Caco-2 (cell line): Measurements from ENCODE around the gene PKHD1. TPM values are rescaled to one million over a fixed set of nuclear protein-coding genes. Genes with fewer than 3 reads are reported as not detected.

Experiments used
- BruUV-seq: library from RNA; stranded (reverse); fragments of 400-500 nt; replicated peaks from 2 replicates; lab custom pipeline; 2021; lab: Mats Ljungman, UMichigan
- CTCF ChIA-PET: fragments of 300-600 bp; sonication (Branson Sonifier 250); formaldehyde crosslinking; loops from one replicate; lab custom pipeline; 2022; ENCODE audit warnings: antibody characterized with exemption; lab: Charles Lee
- POLR2A ChIA-PET: fragments of 300-600 bp; sonication (Branson Sonifier 250); formaldehyde crosslinking; loops from one replicate; lab custom pipeline; 2022; ENCODE audit warnings: antibody characterized with exemption; lab: Charles Lee
- DNase-seq, 2 experiments: peaks; one replicate each; pipeline versions ENCODE4 v3.0.0 to v3.0.0-alpha.2; 2020 to 2022
- H3K27me3 ChIP-seq: replicated peaks from 2 replicates; pipeline ENCODE4 v1.6.0; 2011; ENCODE audit warnings: low read length; ENCODE audit not compliant: control insufficient read depth, insufficient read depth
- H3K36me3 ChIP-seq: 2 replicates; pipeline ENCODE4 v1.5.1; 2011; ENCODE audit warnings: low read length; ENCODE audit not compliant: control insufficient read depth, insufficient read depth
- H3K4me1 ChIP-seq: fragments of 250-450 bp; sonication (Bioruptor Pico); 2 replicates; pipeline ENCODE4 v1.5.1; 2020; ENCODE audit warnings: mild to moderate bottlenecking
- H3K4me3 ChIP-seq: 2 replicates; pipeline ENCODE4 v1.5.1; 2011; ENCODE audit warnings: low read depth, mild to moderate bottlenecking, control low read depth, low read length
- H3K9me3 ChIP-seq: fragments of 250-450 bp; sonication (Bioruptor Pico); 2 replicates; pipeline ENCODE4 v1.5.1; 2020; ENCODE audit warnings: mild to moderate bottlenecking, moderate library complexity
- H3K27ac Mint-ChIP-seq: one replicate; pipeline ENCODE4 v1.8.0; 2022; ENCODE audit warnings: mixed read lengths; ENCODE audit not compliant: unreplicated experiment
- H3K27me3 Mint-ChIP-seq: one replicate; pipeline ENCODE4 v1.8.0; 2022; ENCODE audit warnings: mixed read lengths; ENCODE audit not compliant: insufficient read depth, unreplicated experiment
- H3K36me3 Mint-ChIP-seq: one replicate; pipeline ENCODE4 v1.8.0; 2022; ENCODE audit warnings: mild to moderate bottlenecking, mixed read lengths; ENCODE audit not compliant: insufficient read depth, unreplicated experiment
- H3K4me1 Mint-ChIP-seq: one replicate; pipeline ENCODE4 v1.8.0; 2022; ENCODE audit warnings: low read depth, mixed read lengths; ENCODE audit not compliant: unreplicated experiment
- H3K4me3 Mint-ChIP-seq: one replicate; pipeline ENCODE4 v1.8.0; 2022; ENCODE audit warnings: mild to moderate bottlenecking, moderate library complexity, mixed read lengths; ENCODE audit not compliant: unreplicated experiment
- H3K9me3 Mint-ChIP-seq: one replicate; pipeline ENCODE4 v1.8.0; 2022; ENCODE audit warnings: mixed read lengths; ENCODE audit not compliant: unreplicated experiment
- CTCF ChIP-seq, 2 experiments: fragments of 200-600 bp in 1 of 2; IDR thresholded peaks; 1 replicate in 1 of 2; 2 replicates in 1 of 2; pipeline versions ENCODE4 v1.5.1 to v1.8.0; 2011 to 2022; ENCODE audit warnings: antibody characterized with exemption in 1 of 2, control low read depth in 1 of 2, inconsistent platforms in 1 of 2, low read depth in 1 of 2, low read length in 1 of 2, mild to moderate bottlenecking in 1 of 2, moderate library complexity in 1 of 2; ENCODE audit not compliant: insufficient read depth in 1 of 2, severe bottlenecking in 1 of 2, unreplicated experiment in 1 of 2
- intact Hi-C: fragments of 100-400 bp; cut with micrococcal nuclease; formaldehyde crosslinking; loops from one replicate; pipeline ENCODE4 v1.10.0; 2022; ENCODE audit not compliant: unreplicated experiment
- total RNA-seq: library from RNA; stranded (reverse); gene quantifications from 2 replicates; pipeline ENCODE4 v1.2.3, GENCODE V29; 2022

PKHD1 gene
- total RNA-seq, 1 experiment from 2014 or later, result 3.3 TPM

DNA sequence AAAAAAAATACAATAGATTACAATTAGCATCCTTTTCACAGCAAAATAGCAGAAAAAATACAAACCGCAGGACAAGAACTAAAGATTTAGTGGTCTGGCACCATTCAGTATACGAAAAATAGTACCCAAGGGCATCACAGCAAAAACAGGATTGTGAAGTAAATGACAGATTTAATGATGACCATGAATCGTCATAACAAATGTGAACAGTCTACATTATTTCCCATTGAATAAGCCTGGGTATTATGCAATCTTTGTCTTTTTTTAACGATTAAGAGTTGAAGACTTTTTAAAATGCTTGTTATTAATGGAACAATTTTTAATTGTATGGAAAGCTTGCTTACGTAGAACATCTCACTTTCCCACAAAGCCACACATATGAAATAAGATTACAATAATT lies 432.8 kb downstream of the PKHD1 start:
- Mint-ChIP-seq H3K9me3 (no peaks in the 10 kb centered on the region), H3K36me3 (no peaks in the 10 kb centered on the region), H3K4me3 (no peak overlapping the region), H3K27ac (no peak overlapping the region), H3K27me3 (no peaks in the 10 kb centered on the region), H3K4me1 (no peaks in the 10 kb centered on the region)
- Histone ChIP-seq H3K4me3 (no peak overlapping the region), H3K27me3 (no peaks in the 10 kb centered on the region; the same call in 1 of the 2 replicates), H3K4me1 (no peaks in the 10 kb centered on the region), H3K36me3 (no peaks in the 10 kb centered on the region), H3K9me3 (no peaks in the 10 kb centered on the region)
- ChIA-PET POLR2A (no interaction called here), CTCF (no interaction called here)
- no peak for DNase-seq
- TF ChIP-seq CTCF (IDR thresholded peaks at IDR 0.05; ENCODE audit: insufficient read depth in 1 of 2, low read depth in 1 of 2, low read length in 1 of 2, severe bottlenecking in 1 of 2, unreplicated experiment in 1 of 2), result no peak
- BruUV-seq, result no TSS peak
- intact Hi-C loops, result no loop called here

GRCh38 chr6:51651132-51651817 lies 436.1 kb downstream of the PKHD1 start:
- DNase-seq, result no peak
- no peak overlapping the region for H3K4me3 ChIP-seq
- H3K36me3 ChIP-seq, result no peaks in the 10 kb centered on the region
- H3K27ac Mint-ChIP-seq, result no peak overlapping the region
- intact Hi-C loops, result no loop called here
- H3K4me1 Mint-ChIP-seq, result no peaks in the 10 kb centered on the region
- no peak for TF ChIP-seq CTCF (IDR thresholded peaks at IDR 0.05; ENCODE audit: insufficient read depth in 1 of 2, low read depth in 1 of 2, low read length in 1 of 2, severe bottlenecking in 1 of 2, unreplicated experiment in 1 of 2)
- POLR2A ChIA-PET, result no interaction called here
- no peaks in the 10 kb centered on the region for H3K36me3 Mint-ChIP-seq
- CTCF ChIA-PET, result no interaction called here
- no peaks in the 10 kb centered on the region for H3K4me1 ChIP-seq
- H3K9me3 Mint-ChIP-seq, result no peaks in the 10 kb centered on the region
- BruUV-seq, result no TSS peak
- peaks cover 5% of the 10 kb centered on the region for H3K27me3 Mint-ChIP-seq
- H3K4me3 Mint-ChIP-seq, result no peak overlapping the region
- H3K27me3 ChIP-seq, result no peaks in the 10 kb centered on the region; the same call in none of the 2 replicates
- no peaks in the 10 kb centered on the region for H3K9me3 ChIP-seq

DNA sequence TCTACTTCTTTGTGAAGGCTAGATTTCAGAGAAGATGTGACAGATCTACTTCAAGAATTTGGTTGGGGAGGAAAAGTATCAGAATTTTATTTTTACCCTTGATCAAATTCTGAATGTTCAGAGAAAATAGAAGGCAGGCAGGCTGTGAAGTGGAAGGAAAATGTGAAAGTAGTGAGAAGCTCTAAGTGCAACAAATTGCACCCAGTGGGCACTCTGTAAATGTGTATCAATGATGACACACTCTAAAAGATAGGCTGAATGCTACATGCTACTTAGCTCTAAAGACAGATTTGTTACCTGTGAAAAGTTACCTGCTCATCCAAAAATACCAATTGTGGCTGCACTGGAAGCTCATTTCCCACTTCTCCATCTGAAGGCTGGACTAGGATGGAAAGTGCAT lies 438.6 kb downstream of the PKHD1 start:
- POLR2A ChIA-PET, result no interaction called here
- H3K4me1 ChIP-seq, result no peaks in the 10 kb centered on the region
- H3K27me3 ChIP-seq, result no peaks in the 10 kb centered on the region; the same call in none of the 2 replicates
- no peak overlapping the region for H3K4me3 ChIP-seq
- CTCF ChIA-PET, result no interaction called here
- no peak for TF ChIP-seq CTCF (IDR thresholded peaks at IDR 0.05; ENCODE audit: insufficient read depth in 1 of 2, low read depth in 1 of 2, low read length in 1 of 2, severe bottlenecking in 1 of 2, unreplicated experiment in 1 of 2)
- intact Hi-C loops, result no loop called here
- DNase-seq, result no peak
- H3K36me3 ChIP-seq, result no peaks in the 10 kb centered on the region
- no peaks in the 10 kb centered on the region for H3K9me3 ChIP-seq
- no peak overlapping the region for H3K27ac Mint-ChIP-seq
- no peaks in the 10 kb centered on the region for H3K9me3 Mint-ChIP-seq
- no peaks in the 10 kb centered on the region for H3K36me3 Mint-ChIP-seq
- H3K4me3 Mint-ChIP-seq, result no peak overlapping the region
- no peaks in the 10 kb centered on the region for H3K4me1 Mint-ChIP-seq
- peaks cover 5% of the 10 kb centered on the region for H3K27me3 Mint-ChIP-seq
- BruUV-seq, result no TSS peak
